GM12878 (cell line): Measurements from ENCODE around the gene ACADVL. TPM values are rescaled to one million over a fixed set of nuclear protein-coding genes. Genes with fewer than 3 reads are reported as not detected.

Source experiments
- ATAC-seq: fragments of 200-7000 bp; cut with Tn5 transposase; 3 replicates; pipeline ENCODE4 v1.9.1; 2020; ENCODE audit warnings: mild to moderate bottlenecking, moderate library complexity
- BruUV-seq: library from RNA; stranded (reverse); fragments of 400-500 nt; replicated peaks from 2 replicates; lab custom pipeline; 2021; lab: Mats Ljungman, UMichigan
- CTCF ChIA-PET: fragments of 300-600 bp; sonication (Branson Sonifier 250); formaldehyde crosslinking; extraction: SDS; loops from one replicate; lab custom pipeline; 2021; ENCODE audit warnings: inconsistent platforms; lab: Yijun Ruan, JAX
- POLR2A ChIA-PET: fragments of 350-600 bp; formaldehyde crosslinking; extraction: SDS; loops from one replicate; lab custom pipeline; 2021; ENCODE audit warnings: inconsistent platforms; lab: Charles Lee
- RAD21 ChIA-PET: fragments of 300-600 bp; sonication (Branson Sonifier 250); formaldehyde crosslinking; loops from one replicate; lab custom pipeline; 2023; ENCODE audit warnings: antibody characterized with exemption; ENCODE audit not compliant: unreplicated experiment; lab: Charles Lee
- SMC1A ChIA-PET: fragments of 300-600 bp; sonication (Branson Sonifier 250); formaldehyde crosslinking; loops from one replicate; lab custom pipeline; 2023; ENCODE audit not compliant: unreplicated experiment, uncharacterized antibody; lab: Charles Lee
- DNase-seq: peaks from one replicate; pipeline ENCODE4 v3.0.0-alpha.2; 2011; ENCODE audit warnings: low read depth, low spot score
- FAIRE-seq: peaks from 3 replicates; lab custom pipeline; 2011; peaks lifted over from hg19 to GRCh38; lab: Jason Lieb, UNC
- H2AFZ ChIP-seq: 2 replicates; pipeline ENCODE4 v1.6.0; 2011; ENCODE audit warnings: low read depth, low read length, control low read depth; ENCODE audit not compliant: control insufficient read depth
- H3K27ac ChIP-seq: 2 replicates; pipeline ENCODE4 v1.5.1; 2011; ENCODE audit warnings: control low read depth; ENCODE audit not compliant: control insufficient read depth, insufficient read depth
- H3K27me3 ChIP-seq, 2 experiments: replicated peaks in 1 of 2; 2 replicates each; pipeline versions ENCODE4 v1.6.0 to v1.6.1; 2011; ENCODE audit warnings: low read length in 1 of 2; ENCODE audit not compliant: control insufficient read depth in 2 of 2, insufficient read depth in 2 of 2
- H3K36me3 ChIP-seq, 2 experiments: 2 replicates each; pipeline ENCODE4 v1.5.1; 2011; ENCODE audit warnings: low read length in 1 of 2; ENCODE audit not compliant: control insufficient read depth in 2 of 2, insufficient read depth in 2 of 2
- H3K4me1 ChIP-seq: 2 replicates; pipeline ENCODE4 v1.6.1; 2011; ENCODE audit warnings: mild to moderate bottlenecking, low read length, moderate library complexity, mixed read lengths; ENCODE audit not compliant: control insufficient read depth, insufficient read depth
- H3K4me2 ChIP-seq: 2 replicates; pipeline ENCODE4 v1.6.0; 2011; ENCODE audit warnings: control low read depth; ENCODE audit not compliant: control insufficient read depth, insufficient read depth
- H3K4me3 ChIP-seq: fragments of 200-600 bp; sonication (generic); 2 replicates; pipeline ENCODE4 v1.5.1; 2016
- H3K79me2 ChIP-seq: 2 replicates; pipeline ENCODE4 v1.6.0; 2011; ENCODE audit warnings: low read length; ENCODE audit not compliant: control insufficient read depth, insufficient read depth
- H3K9ac ChIP-seq: 2 replicates; pipeline ENCODE4 v1.8.0; 2011; ENCODE audit warnings: low read length, control low read depth, mixed read lengths; ENCODE audit not compliant: control insufficient read depth, insufficient read depth
- H3K9me3 ChIP-seq: replicated peaks from 3 replicates; pipeline ENCODE4 v1.5.1; 2011; ENCODE audit warnings: mild to moderate bottlenecking, low read length; ENCODE audit not compliant: control insufficient read depth, insufficient read depth
- H4K20me1 ChIP-seq: 2 replicates; pipeline ENCODE4 v1.6.0; 2011; ENCODE audit not compliant: control insufficient read depth, insufficient read depth
- CREB1 ChIP-seq: IDR thresholded peaks from 2 replicates; pipeline ENCODE4 v1.6.1; 2012; ENCODE audit warnings: low read depth, mild to moderate bottlenecking, inconsistent platforms
- CREM ChIP-seq: IDR thresholded peaks from 2 replicates; pipeline ENCODE4 v1.6.1; 2014; ENCODE audit warnings: antibody characterized with exemption, low read depth
- ESRRA ChIP-seq: IDR thresholded peaks from 2 replicates; pipeline ENCODE4 v1.6.1; 2012; ENCODE audit warnings: mild to moderate bottlenecking, low read length, improper control_type of control experiment
- HCFC1 ChIP-seq: fragments of 150-350 bp; IDR thresholded peaks from 2 replicates; pipeline ENCODE4 v1.6.1; 2014; ENCODE audit warnings: low read length
- HDAC2 ChIP-seq: fragments of 200-600 bp; sonication (generic); IDR thresholded peaks from 2 replicates; pipeline ENCODE4 v1.6.1; 2017
- KAT2A ChIP-seq: conservative IDR thresholded peaks from 2 replicates; pipeline ENCODE4 v1.6.1; 2011; ENCODE audit warnings: low read depth, low read length; ENCODE audit not compliant: control insufficient read depth
- MEF2A ChIP-seq: IDR thresholded peaks from 2 replicates; pipeline ENCODE4 v1.6.1; 2011; ENCODE audit warnings: low read depth, mild to moderate bottlenecking, low read length, moderate library complexity; ENCODE audit not compliant: insufficient read depth
- PAX8 ChIP-seq: fragments of 450-650 bp; IDR thresholded peaks from 2 replicates; pipeline ENCODE4 v1.6.1; 2017; ENCODE audit warnings: mild to moderate bottlenecking, moderate library complexity
- SP1 ChIP-seq: IDR thresholded peaks from one replicate; pipeline ENCODE4 v1.6.1; 2011; ENCODE audit warnings: low read depth, low read length
- TCF12 ChIP-seq: IDR thresholded peaks from 2 replicates; pipeline ENCODE4 v1.6.1; 2011; ENCODE audit warnings: low read depth, mild to moderate bottlenecking, low read length
- TCF7 ChIP-seq: IDR thresholded peaks from 2 replicates; pipeline ENCODE4 v1.6.1; 2014; ENCODE audit warnings: antibody characterized with exemption, borderline replicate concordance
- YY1 ChIP-seq: IDR thresholded peaks from 2 replicates; pipeline ENCODE4 v1.6.1; 2011; ENCODE audit warnings: low read depth, mild to moderate bottlenecking, low read length
- ZBED1 ChIP-seq: IDR thresholded peaks from 2 replicates; pipeline ENCODE4 v1.6.1; 2016; ENCODE audit warnings: borderline replicate concordance
- ZNF207 ChIP-seq: fragments of 450-650 bp; IDR thresholded peaks from 2 replicates; pipeline ENCODE4 v1.6.1; 2014; ENCODE audit warnings: antibody characterized with exemption, mild to moderate bottlenecking, borderline replicate concordance
- ZNF217 ChIP-seq: fragments of 450-650 bp; IDR thresholded peaks from 2 replicates; pipeline ENCODE4 v1.6.1; 2017; ENCODE audit warnings: antibody characterized with exemption, mild to moderate bottlenecking
- ZNF24 ChIP-seq: fragments of 450-650 bp; IDR thresholded peaks from 2 replicates; pipeline ENCODE4 v1.6.1; 2017; ENCODE audit warnings: antibody characterized with exemption, mild to moderate bottlenecking
- WGBS: methylation state at CpG from one replicate; pipeline ENCODE4 v1.1.6; 2016; ENCODE audit warnings: low lambda C conversion rate; ENCODE audit not compliant: insufficient replicate concordance, insufficient coverage; ENCODE audit errors: missing lambda C conversion rate; 5-methylcytosine and 5-hydroxymethylcytosine counted together
- in situ Hi-C: fragments of 300-500 bp; cut with MboI; formaldehyde crosslinking; loops from 9 replicates; pipeline ENCODE4 v1.14.3; 2018; ENCODE audit warnings: mixed read lengths
- intact Hi-C: fragments of 100-400 bp; cut with micrococcal nuclease; formaldehyde crosslinking; loops from one replicate; pipeline ENCODE4 v1.14.2; 2022; ENCODE audit not compliant: unreplicated experiment
- polyA plus RNA-seq, 11 experiments: library from polyadenylated mRNA; depleted of rRNA in 4 of 11; unstranded in 6 of 11; stranded (reverse) in 5 of 11; fragments of >200 nt; fragmentation: Nextera tagmentation in 4 of 11; fragmentation: Illumina TruSeq in 1 of 11; extraction: Ambion mirVana in 4 of 11; extraction: Trizol in 1 of 11; gene quantifications; 1 replicate in 1 of 11; 2 replicates in 10 of 11; pipeline versions ENCODE4 v1.2.1 to v1.2.3, GENCODE V29; 2011 to 2016; ENCODE audit warnings: inconsistent platforms in 2 of 11, missing spikeins in 2 of 11, low read depth in 1 of 11
- total RNA-seq, 4 experiments: library from RNA; depleted of rRNA in 3 of 4; stranded (reverse); fragments of >200 nt in 3 of 4; fragmentation: Illumina TruSeq in 1 of 4; extraction: Trizol in 1 of 4; gene quantifications; 2 replicates each; pipeline versions ENCODE4 v1.2.1 to v1.2.3, GENCODE V29; 2013 to 2021
- TF ChIP-seq, protein P1 (sequence below): fragments of 450-650 bp; IDR thresholded peaks from 2 replicates; pipeline ENCODE4 v1.6.1; 2018; ENCODE audit warnings: borderline replicate concordance, mild to moderate bottlenecking; ENCODE audit not compliant: partially characterized antibody
- TF ChIP-seq, protein P2 (sequence below): fragments of 450-650 bp; formaldehyde crosslinking; IDR thresholded peaks from 2 replicates; pipeline ENCODE4 v1.5.0; 2022; ENCODE audit warnings: mild to moderate bottlenecking, missing genetic modification characterization
- TF ChIP-seq, protein P3 (sequence below): IDR thresholded peaks from 2 replicates; pipeline ENCODE4 v1.6.1; 2012; ENCODE audit warnings: low read length, inconsistent platforms

ACADVL gene
- total and polyA plus RNA-seq, 10 of the 15 experiments (the other 5 are each of a cell fraction or from before 2014, with no cell fraction given) = 25.4 to 232 (median 180) TPM

DNA sequence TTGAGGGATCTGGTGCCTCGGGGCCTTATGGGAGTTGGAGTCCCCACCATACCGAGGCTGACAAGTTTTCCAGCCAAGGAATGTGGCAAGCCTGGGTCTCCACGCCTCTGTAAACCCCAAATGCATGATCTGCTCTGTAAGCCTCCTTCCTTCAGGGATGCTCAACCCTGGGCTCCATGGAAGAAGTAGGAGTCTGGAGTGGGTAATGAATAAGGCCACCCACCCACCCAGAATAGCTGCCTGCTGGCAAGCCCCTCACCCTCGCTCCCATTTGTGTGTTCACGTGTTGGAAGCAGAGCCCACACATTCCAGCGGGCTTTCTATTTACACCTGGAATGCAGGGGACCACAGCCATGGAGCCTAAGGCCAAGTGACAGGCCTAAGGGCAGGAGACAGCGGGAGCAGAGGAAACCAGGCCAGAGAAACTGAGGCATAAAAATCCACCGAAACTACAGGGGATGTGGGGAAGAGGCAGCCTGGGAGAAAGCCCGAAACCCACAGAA, 4.6 kb upstream of the ACADVL start:
- intact Hi-C loops (loop anchor here (2.0 kb wide), 2 partner anchors 24 to 38 kb away; partner anchors contain the start of genes ELP5 and PHF23), in situ Hi-C loops (no loop called here)
- FAIRE-seq = peak; percentile 93
- ATAC-seq = no peak
- H3K27me3 ChIP-seq = no peaks in the 10 kb centered on the region
- CTCF ChIA-PET = interaction anchor here (1.2 to 1.9 kb wide), 4 partner anchors 27 to 169 kb away, joined by 3 to 7 read pairs (median 5); partner anchors contain the start of gene SLC2A4
- no peak overlapping the region; the same call in 1 of the 2 replicates for H3K4me3 ChIP-seq
- H3K9me3 ChIP-seq = no peaks in the 10 kb centered on the region
- POLR2A ChIA-PET = interaction anchor here (1.3 to 3.3 kb wide), 3 partner anchors 19 to 26 kb away, joined by 3 to 12 read pairs (median 7); partner anchors contain the start of genes DVL2 and PHF23
- no peaks in the 10 kb centered on the region for H3K36me3 ChIP-seq
- peaks cover 6% of the 10 kb centered on the region for H3K79me2 ChIP-seq
- H3K4me1 ChIP-seq = peaks cover 18% of the 10 kb centered on the region
- H3K27ac ChIP-seq = no peak overlapping the region; the same call in 1 of the 2 replicates
- no peak overlapping the region for H2AFZ ChIP-seq
- RAD21 ChIA-PET = interaction anchor here (0.6 kb wide), 1 partner anchor 28 kb away, joined by 3 read pairs; the partner anchor contains the start of gene GABARAP
- no peak overlapping the region for H3K9ac ChIP-seq
- no TSS peak for BruUV-seq
- 20% methylated on average over 9 of the region's 9 CpGs for WGBS
- no peaks in the 10 kb centered on the region for H4K20me1 ChIP-seq
- no peak for DNase-seq
- peak overlapping the region; percentile 89; the same call in 1 of the 2 replicates for H3K4me2 ChIP-seq
- SMC1A ChIA-PET = interaction anchor here (1.6 kb wide), 1 partner anchor 36 kb away, joined by 4 read pairs; the partner anchor contains the start of gene CTDNEP1
- no peak for TF ChIP-seq MEF2A
- peak; percentile 11 for TF ChIP-seq SP1
- TF ChIP-seq, protein P1, sequence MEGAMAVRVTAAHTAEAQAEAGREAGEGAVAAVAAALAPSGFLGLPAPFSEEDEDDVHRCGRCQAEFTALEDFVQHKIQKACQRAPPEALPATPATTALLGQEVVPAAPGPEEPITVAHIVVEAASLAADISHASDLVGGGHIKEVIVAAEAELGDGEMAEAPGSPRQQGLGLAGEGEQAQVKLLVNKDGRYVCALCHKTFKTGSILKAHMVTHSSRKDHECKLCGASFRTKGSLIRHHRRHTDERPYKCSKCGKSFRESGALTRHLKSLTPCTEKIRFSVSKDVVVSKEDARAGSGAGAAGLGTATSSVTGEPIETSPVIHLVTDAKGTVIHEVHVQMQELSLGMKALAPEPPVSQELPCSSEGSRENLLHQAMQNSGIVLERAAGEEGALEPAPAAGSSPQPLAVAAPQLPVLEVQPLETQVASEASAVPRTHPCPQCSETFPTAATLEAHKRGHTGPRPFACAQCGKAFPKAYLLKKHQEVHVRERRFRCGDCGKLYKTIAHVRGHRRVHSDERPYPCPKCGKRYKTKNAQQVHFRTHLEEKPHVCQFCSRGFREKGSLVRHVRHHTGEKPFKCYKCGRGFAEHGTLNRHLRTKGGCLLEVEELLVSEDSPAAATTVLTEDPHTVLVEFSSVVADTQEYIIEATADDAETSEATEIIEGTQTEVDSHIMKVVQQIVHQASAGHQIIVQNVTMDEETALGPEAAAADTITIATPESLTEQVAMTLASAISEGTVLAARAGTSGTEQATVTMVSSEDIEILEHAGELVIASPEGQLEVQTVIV = no peak
- TF ChIP-seq TCF12 = no peak
- no peak for TF ChIP-seq ESRRA
- TF ChIP-seq ZBED1 = no peak
- no peak for TF ChIP-seq TCF7
- TF ChIP-seq YY1 = peak; percentile 6; the same call in 1 of the 2 replicates
- TF ChIP-seq HDAC2 = no peak
- TF ChIP-seq, protein P2, sequence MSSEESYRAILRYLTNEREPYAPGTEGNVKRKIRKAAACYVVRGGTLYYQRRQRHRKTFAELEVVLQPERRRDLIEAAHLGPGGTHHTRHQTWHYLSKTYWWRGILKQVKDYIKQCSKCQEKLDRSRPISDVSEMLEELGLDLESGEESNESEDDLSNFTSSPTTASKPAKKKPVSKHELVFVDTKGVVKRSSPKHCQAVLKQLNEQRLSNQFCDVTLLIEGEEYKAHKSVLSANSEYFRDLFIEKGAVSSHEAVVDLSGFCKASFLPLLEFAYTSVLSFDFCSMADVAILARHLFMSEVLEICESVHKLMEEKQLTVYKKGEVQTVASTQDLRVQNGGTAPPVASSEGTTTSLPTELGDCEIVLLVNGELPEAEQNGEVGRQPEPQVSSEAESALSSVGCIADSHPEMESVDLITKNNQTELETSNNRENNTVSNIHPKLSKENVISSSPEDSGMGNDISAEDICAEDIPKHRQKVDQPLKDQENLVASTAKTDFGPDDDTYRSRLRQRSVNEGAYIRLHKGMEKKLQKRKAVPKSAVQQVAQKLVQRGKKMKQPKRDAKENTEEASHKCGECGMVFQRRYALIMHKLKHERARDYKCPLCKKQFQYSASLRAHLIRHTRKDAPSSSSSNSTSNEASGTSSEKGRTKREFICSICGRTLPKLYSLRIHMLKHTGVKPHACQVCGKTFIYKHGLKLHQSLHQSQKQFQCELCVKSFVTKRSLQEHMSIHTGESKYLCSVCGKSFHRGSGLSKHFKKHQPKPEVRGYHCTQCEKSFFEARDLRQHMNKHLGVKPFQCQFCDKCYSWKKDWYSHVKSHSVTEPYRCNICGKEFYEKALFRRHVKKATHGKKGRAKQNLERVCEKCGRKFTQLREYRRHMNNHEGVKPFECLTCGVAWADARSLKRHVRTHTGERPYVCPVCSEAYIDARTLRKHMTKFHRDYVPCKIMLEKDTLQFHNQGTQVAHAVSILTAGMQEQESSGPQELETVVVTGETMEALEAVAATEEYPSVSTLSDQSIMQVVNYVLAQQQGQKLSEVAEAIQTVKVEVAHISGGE (CRISPR knock-in tag) = no peak
- TF ChIP-seq CREM = peak; percentile 30; the same call in 1 of the 2 replicates
- TF ChIP-seq HCFC1 = peak; percentile 99; the same call in 1 of the 2 replicates
- TF ChIP-seq CREB1 = 0 out of 2 replicates have a peak, but pooled peaks have one; percentile 36
- TF ChIP-seq, protein P3, sequence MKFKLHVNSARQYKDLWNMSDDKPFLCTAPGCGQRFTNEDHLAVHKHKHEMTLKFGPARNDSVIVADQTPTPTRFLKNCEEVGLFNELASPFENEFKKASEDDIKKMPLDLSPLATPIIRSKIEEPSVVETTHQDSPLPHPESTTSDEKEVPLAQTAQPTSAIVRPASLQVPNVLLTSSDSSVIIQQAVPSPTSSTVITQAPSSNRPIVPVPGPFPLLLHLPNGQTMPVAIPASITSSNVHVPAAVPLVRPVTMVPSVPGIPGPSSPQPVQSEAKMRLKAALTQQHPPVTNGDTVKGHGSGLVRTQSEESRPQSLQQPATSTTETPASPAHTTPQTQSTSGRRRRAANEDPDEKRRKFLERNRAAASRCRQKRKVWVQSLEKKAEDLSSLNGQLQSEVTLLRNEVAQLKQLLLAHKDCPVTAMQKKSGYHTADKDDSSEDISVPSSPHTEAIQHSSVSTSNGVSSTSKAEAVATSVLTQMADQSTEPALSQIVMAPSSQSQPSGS = no peak
- TF ChIP-seq ZNF24 = no peak
- no peak for TF ChIP-seq PAX8
- no peak for TF ChIP-seq ZNF217
- no peak for TF ChIP-seq ZNF207
- TF ChIP-seq KAT2A = no peak
